Measurements from ENCODE around the gene ZBTB4. TPM values are rescaled to one million over a fixed set of nuclear protein-coding genes. Genes with fewer than 3 reads are reported as not detected.
"Not testable (repeated sequence)": the region's sequence is repeated elsewhere in the genome, so short reads cannot be mapped to it uniquely, and the experiment has no call there.

ZBTB4 gene
- total RNA-seq, 1 donor from 2014 or later = 51.0 TPM

DNA sequence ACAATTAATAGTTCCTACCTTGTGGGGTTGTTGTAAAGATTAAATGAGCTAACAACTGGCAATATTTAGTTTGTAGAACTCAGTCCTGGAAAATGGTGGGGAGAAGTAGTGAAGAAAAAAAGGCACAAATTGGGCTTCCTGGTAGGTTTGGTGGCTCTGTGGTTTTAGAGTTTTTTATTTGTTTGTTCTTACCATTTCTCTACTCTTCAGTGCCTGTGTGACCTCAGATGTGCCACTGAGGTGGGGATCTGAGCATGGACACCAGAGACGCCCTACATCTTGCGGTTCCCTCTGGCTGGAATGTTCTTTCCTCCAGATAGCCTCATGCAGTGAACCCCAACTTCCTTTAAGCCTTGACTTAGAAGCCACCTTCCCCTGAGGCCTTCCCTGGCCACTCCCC is 7.7 kb downstream of the ZBTB4 start:
- H3K4me3 Mint-ChIP-seq (ENCODE audit: unreplicated experiment) = no peak overlapping the region

DNA sequence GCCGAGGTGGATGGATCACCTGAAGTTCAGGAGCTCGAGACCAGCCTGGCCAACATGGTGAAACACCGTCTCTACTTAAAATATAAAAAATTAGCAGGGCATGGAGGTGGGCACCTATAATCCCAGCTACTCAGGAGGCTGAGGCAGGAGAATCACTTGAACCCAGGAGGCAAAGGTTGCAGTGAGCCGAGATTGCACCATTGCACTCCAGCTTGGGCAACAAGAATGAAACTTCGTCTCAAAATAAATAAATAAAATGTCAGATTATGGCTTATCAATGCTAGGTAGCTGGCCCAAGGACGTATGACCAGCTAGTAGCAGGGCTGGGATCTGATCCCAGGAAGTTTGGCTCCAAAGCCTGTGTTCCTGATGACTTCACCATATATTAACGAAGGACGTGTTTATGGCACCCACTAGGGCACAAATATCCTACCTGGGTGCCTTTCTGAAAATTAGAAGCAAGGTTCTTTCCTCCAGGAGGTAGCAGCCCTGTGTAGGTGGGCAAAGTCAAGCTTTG is 8.9 kb downstream of the ZBTB4 start:
- not testable (repeated sequence) for DNase-seq (ENCODE audit: low spot score); H3K27ac Mint-ChIP-seq (ENCODE audit: unreplicated experiment); H3K4me1 Mint-ChIP-seq (ENCODE audit: low read depth); H3K27me3 Mint-ChIP-seq (ENCODE audit: low read depth); H3K36me3 Mint-ChIP-seq (ENCODE audit: low read depth); H3K9me3 Mint-ChIP-seq (ENCODE audit: low read depth); H3K4me3 Mint-ChIP-seq (ENCODE audit: unreplicated experiment)

More for the DNA sequence above, 7.7 kb downstream of the ZBTB4 start:
- Mint-ChIP-seq H3K27me3 (ENCODE audit: low read depth) (no peaks in the 10 kb centered on the region), H3K4me1 (ENCODE audit: low read depth) (peaks cover 16% of the 10 kb centered on the region), H3K27ac (ENCODE audit: unreplicated experiment) (peak overlapping the region; percentile 2), H3K36me3 (ENCODE audit: low read depth) (peaks cover under 1% of the 10 kb centered on the region), H3K9me3 (ENCODE audit: low read depth) (no peaks in the 10 kb centered on the region)
- TF ChIP-seq, protein P1, sequence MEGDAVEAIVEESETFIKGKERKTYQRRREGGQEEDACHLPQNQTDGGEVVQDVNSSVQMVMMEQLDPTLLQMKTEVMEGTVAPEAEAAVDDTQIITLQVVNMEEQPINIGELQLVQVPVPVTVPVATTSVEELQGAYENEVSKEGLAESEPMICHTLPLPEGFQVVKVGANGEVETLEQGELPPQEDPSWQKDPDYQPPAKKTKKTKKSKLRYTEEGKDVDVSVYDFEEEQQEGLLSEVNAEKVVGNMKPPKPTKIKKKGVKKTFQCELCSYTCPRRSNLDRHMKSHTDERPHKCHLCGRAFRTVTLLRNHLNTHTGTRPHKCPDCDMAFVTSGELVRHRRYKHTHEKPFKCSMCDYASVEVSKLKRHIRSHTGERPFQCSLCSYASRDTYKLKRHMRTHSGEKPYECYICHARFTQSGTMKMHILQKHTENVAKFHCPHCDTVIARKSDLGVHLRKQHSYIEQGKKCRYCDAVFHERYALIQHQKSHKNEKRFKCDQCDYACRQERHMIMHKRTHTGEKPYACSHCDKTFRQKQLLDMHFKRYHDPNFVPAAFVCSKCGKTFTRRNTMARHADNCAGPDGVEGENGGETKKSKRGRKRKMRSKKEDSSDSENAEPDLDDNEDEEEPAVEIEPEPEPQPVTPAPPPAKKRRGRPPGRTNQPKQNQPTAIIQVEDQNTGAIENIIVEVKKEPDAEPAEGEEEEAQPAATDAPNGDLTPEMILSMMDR (IDR thresholded peaks at IDR 0.05) = no peak
- no peak for DNase-seq (ENCODE audit: low spot score)

DNA sequence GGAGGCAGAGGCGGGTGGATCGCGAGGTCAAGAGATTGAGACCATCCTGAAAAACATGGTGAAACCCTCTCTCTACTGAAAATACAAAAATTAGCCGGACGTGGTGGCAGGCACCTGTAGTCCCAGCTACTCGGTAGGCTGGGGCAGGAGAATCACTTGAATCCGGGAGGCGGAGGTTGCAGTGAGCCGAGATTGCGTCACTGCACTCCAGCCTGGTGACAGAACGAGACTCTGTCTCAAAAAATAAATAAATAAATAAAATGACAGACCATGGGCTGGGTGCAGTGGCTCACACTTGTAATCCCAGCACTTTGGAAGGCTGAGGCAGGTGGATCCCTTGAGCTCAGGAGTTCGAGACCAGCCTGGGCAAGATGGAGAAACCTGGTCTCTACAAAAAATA is 9.6 kb downstream of the ZBTB4 start:
- not testable (repeated sequence) for H3K36me3 Mint-ChIP-seq (ENCODE audit: low read depth); DNase-seq (ENCODE audit: low spot score); H3K27me3 Mint-ChIP-seq (ENCODE audit: low read depth); H3K4me1 Mint-ChIP-seq (ENCODE audit: low read depth); H3K27ac Mint-ChIP-seq (ENCODE audit: unreplicated experiment); H3K4me3 Mint-ChIP-seq (ENCODE audit: unreplicated experiment); H3K9me3 Mint-ChIP-seq (ENCODE audit: low read depth)

DNA sequence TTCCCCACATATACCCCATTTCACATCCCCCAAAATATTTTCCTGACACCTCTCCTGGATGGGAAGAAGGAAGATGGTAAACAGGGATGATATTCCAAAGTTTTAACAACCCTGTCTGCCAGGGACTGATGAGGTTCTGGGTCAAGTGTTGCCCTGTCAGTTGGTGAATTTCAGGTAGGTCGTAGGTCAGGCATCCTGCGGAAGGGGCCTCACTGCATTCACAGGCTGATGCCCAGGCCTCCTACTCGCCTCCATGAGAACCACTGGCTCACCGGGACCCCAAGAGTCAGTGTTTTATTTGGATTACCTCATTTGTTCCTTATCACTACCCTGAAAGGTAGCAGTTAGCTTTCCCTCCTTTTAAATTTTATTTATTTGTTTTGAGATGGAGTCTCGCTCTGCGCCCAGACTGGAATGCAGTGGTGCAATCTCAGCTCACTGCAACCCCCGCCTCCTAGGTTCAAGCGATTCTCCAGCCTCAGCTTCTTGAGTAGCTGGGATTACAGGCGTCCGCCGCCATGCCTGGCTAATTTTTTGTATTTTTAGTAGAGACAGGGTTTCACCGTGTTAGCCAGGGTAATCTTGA is 10.5 kb downstream of the ZBTB4 start:
- Mint-ChIP-seq H3K9me3 (ENCODE audit: low read depth) (no peaks in the 10 kb centered on the region), H3K27me3 (ENCODE audit: low read depth) (no peaks in the 10 kb centered on the region), H3K27ac (ENCODE audit: unreplicated experiment) (no peak overlapping the region), H3K4me1 (ENCODE audit: low read depth) (peaks cover 7% of the 10 kb centered on the region), H3K4me3 (ENCODE audit: unreplicated experiment) (no peak overlapping the region), H3K36me3 (ENCODE audit: low read depth) (peaks cover 4% of the 10 kb centered on the region)
- TF ChIP-seq, protein P1 (IDR thresholded peaks at IDR 0.05) = no peak
- no peak for DNase-seq (ENCODE audit: low spot score)

DNA sequence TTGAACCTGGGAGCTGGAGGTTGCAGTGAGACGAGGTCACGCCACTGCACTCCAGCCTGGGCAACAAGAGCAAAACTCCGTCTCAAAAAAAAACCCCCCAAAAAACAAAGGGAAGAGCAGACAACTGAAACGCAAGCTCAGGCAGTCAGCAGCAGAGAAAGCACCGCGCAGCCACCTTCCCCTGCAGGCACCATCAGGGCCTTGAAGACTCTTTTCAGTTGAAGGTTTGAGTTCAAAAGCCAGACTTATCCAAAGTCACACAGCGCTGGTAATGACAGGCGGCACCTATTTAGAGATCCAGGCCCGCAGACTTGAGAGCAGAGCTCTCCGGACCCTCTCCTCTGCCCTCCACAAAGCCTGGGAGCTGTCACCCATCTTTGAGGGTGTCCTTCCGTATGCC is 11.1 kb downstream of the ZBTB4 start:
- Mint-ChIP-seq H3K36me3 (ENCODE audit: low read depth) (peaks cover 4% of the 10 kb centered on the region), H3K4me3 (ENCODE audit: unreplicated experiment) (no peak overlapping the region), H3K9me3 (ENCODE audit: low read depth) (no peaks in the 10 kb centered on the region), H3K4me1 (ENCODE audit: low read depth) (peaks cover 7% of the 10 kb centered on the region), H3K27ac (ENCODE audit: unreplicated experiment) (peak overlapping the region; percentile 32), H3K27me3 (ENCODE audit: low read depth) (no peaks in the 10 kb centered on the region)
- TF ChIP-seq, protein P1 (IDR thresholded peaks at IDR 0.05) = no peak
- no peak for DNase-seq (ENCODE audit: low spot score)

DNA sequence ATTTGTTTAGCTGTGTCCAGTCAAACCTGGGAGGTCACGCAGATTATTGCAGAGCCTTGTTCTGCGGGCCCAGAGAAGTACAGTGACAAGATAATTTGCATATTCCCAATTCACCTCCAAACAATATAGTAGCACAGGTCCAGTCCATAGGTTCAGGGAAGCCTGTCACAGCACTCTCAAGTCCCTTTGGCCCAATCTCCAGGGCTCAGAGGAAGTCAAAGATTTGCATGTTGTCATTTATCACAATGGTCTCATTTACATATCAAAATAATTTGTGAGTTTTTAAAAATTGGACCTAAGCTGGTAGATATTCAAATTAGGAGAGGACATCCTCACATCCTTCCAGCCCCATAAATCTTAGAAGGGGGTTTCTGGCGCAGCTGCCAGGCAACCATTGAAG is 11.9 kb downstream of the ZBTB4 start:
- DNase-seq (ENCODE audit: low spot score) = no peak
- peaks cover 7% of the 10 kb centered on the region for H3K4me1 Mint-ChIP-seq (ENCODE audit: low read depth)
- H3K36me3 Mint-ChIP-seq (ENCODE audit: low read depth) = peaks cover 6% of the 10 kb centered on the region
- H3K4me3 Mint-ChIP-seq (ENCODE audit: unreplicated experiment) = no peak overlapping the region
- no peak overlapping the region for H3K27ac Mint-ChIP-seq (ENCODE audit: unreplicated experiment)
- H3K27me3 Mint-ChIP-seq (ENCODE audit: low read depth) = no peaks in the 10 kb centered on the region
- no peaks in the 10 kb centered on the region for H3K9me3 Mint-ChIP-seq (ENCODE audit: low read depth)
- TF ChIP-seq, protein P1 (IDR thresholded peaks at IDR 0.05) = no peak
